MM.1S (cell line): ENCODE results near the gene GDF11.

Experiments
- EZH2 ChIP-seq: fragments of 300-600 bp; sonication (generic); optimal IDR thresholded peaks from 2 replicates; pipeline ENCODE3; 2017; ENCODE audit warnings: low read depth, mild to moderate bottlenecking, antibody characterized with exemption, low read length, mixed read lengths
- EZH2phosphoT487 ChIP-seq: fragments of 300-600 bp; sonication (generic); IDR thresholded peaks from 2 replicates; pipeline ENCODE4 v1.6.1; 2018; ENCODE audit warnings: antibody characterized with exemption, low read length
- TF ChIP-seq, protein P1 (sequence below): fragments of 300-600 bp; sonication (generic); IDR thresholded peaks from 2 replicates; pipeline ENCODE4 v1.5.1; 2016; ENCODE audit warnings: antibody characterized with exemption, low read length, mixed read lengths

DNA sequence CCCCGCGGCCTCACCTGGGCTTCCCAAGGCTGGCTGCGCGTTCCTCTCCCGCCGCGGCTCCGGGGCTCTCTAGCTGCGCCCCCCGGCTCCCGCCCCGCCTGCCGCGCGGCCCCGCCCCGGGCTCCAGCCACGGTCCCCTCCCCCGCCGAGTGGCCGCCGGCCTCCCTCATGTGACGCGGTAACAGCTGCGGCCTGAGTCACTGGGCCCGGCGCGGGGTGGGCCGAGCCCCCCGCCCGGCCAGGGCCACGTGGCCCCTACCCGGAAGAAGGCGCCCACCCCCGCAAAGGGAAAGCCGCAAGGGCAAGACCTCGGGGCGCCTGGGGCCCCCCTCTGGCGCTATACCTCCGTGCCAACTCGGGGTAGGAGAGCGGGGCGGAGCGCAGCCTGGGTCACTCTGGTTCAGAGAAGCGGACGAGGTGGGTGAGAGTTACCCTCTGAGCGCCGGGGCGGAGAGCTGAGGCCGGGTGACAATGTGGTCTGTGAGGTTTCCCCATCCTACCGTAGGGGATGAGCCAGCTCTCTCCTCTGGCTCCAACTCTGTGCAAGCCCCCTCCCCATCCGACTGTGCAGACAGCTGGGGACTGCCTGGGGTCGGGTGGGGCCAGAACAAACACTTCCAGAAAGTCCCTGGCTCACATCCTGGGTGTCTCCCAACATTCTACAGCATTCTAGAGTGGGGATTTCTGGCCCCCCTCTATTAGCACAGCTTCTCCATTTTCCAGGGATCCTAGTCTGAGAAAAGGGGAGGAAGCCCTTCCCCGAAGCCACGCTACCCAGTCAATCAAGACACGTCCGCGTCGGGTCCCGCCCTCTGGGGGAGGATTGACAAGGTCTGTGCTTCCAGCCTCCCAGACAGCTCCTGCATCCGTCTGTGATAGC, 13.7 kb upstream of the GDF11 start, which contains the start of gene CD63:
- TF ChIP-seq, protein P1, sequence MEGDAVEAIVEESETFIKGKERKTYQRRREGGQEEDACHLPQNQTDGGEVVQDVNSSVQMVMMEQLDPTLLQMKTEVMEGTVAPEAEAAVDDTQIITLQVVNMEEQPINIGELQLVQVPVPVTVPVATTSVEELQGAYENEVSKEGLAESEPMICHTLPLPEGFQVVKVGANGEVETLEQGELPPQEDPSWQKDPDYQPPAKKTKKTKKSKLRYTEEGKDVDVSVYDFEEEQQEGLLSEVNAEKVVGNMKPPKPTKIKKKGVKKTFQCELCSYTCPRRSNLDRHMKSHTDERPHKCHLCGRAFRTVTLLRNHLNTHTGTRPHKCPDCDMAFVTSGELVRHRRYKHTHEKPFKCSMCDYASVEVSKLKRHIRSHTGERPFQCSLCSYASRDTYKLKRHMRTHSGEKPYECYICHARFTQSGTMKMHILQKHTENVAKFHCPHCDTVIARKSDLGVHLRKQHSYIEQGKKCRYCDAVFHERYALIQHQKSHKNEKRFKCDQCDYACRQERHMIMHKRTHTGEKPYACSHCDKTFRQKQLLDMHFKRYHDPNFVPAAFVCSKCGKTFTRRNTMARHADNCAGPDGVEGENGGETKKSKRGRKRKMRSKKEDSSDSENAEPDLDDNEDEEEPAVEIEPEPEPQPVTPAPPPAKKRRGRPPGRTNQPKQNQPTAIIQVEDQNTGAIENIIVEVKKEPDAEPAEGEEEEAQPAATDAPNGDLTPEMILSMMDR = no peak
- TF ChIP-seq EZH2 (no peak), EZH2phosphoT487 (no peak)
